ENCODE measurements around the gene PARD3. TPM values are rescaled to one million over a fixed set of nuclear protein-coding genes. Genes with fewer than 3 reads are reported as not detected.
"Not testable (repeated sequence)": the region's sequence is repeated elsewhere in the genome, so short reads cannot be mapped to it uniquely, and the experiment has no call there.

The PARD3 gene
- total RNA-seq, 1 donor from 2014 or later, result 37.5 TPM

GRCh38 chr10:34649385-34649784 is 165.7 kb downstream of the PARD3 start:
- Histone ChIP-seq H3K36me3 (no peaks in the 10 kb centered on the region), H3K4me1 (no peaks in the 10 kb centered on the region), H3K9me3 (no peaks in the 10 kb centered on the region), H3K27ac (no peak overlapping the region), H3K27me3 (no peaks in the 10 kb centered on the region), H3K4me3 (no peak overlapping the region)
- DNase-seq (ENCODE audit: low spot score in 2 of 2), result no peak
- intact Hi-C loops (cut with DNase I), result no loop called here
- TF ChIP-seq CTCF (IDR thresholded peaks at IDR 0.05), result no peak

- H3K27ac ChIP-seq, result no peak overlapping the region
- no peaks in the 10 kb centered on the region for H3K9me3 ChIP-seq
- no peaks in the 10 kb centered on the region for H3K36me3 ChIP-seq
- no peaks in the 10 kb centered on the region for H3K4me1 ChIP-seq
- H3K4me3 ChIP-seq, result no peak overlapping the region
- intact Hi-C loops (cut with DNase I), result no loop called here
- no peaks in the 10 kb centered on the region for H3K27me3 ChIP-seq
- TF ChIP-seq CTCF (IDR thresholded peaks at IDR 0.05), result no peak
- no peak for DNase-seq (ENCODE audit: low spot score in 2 of 2)
These were observed 166.2 kb downstream of the PARD3 start for GRCh38 chr10:34648919-34649318.

GRCh38 chr10:34647875-34648865 is 166.9 kb downstream of the PARD3 start:
- Histone ChIP-seq H3K4me3 (no peak overlapping the region), H3K4me1 (no peaks in the 10 kb centered on the region), H3K9me3 (no peaks in the 10 kb centered on the region), H3K27ac (no peak overlapping the region), H3K27me3 (no peaks in the 10 kb centered on the region), H3K36me3 (no peaks in the 10 kb centered on the region)
- no peak for DNase-seq (ENCODE audit: low spot score in 2 of 2)
- intact Hi-C loops (cut with DNase I), result no loop called here
- TF ChIP-seq CTCF (IDR thresholded peaks at IDR 0.05), result no peak

GRCh38 chr10:34647160-34647559 is 167.9 kb downstream of the PARD3 start:
- Histone ChIP-seq H3K27ac (no peak overlapping the region), H3K27me3 (no peaks in the 10 kb centered on the region), H3K36me3 (no peaks in the 10 kb centered on the region), H3K4me1 (no peaks in the 10 kb centered on the region), H3K9me3 (no peaks in the 10 kb centered on the region), H3K4me3 (no peak overlapping the region)
- intact Hi-C loops (cut with DNase I), result no loop called here
- TF ChIP-seq CTCF (IDR thresholded peaks at IDR 0.05), result no peak
- DNase-seq (ENCODE audit: low spot score in 2 of 2), result no peak

- intact Hi-C loops (cut with DNase I), result no loop called here
- TF ChIP-seq CTCF (IDR thresholded peaks at IDR 0.05), result no peak
- Histone ChIP-seq H3K27me3 (no peaks in the 10 kb centered on the region), H3K27ac (no peak overlapping the region), H3K4me1 (no peaks in the 10 kb centered on the region), H3K36me3 (no peaks in the 10 kb centered on the region), H3K9me3 (no peaks in the 10 kb centered on the region), H3K4me3 (no peak overlapping the region)
- DNase-seq (ENCODE audit: low spot score in 2 of 2), result no peak
These were observed 168.8 kb downstream of the PARD3 start for GRCh38 chr10:34646331-34646730.

- H3K36me3 ChIP-seq; H3K9me3 ChIP-seq; H3K4me1 ChIP-seq; DNase-seq (ENCODE audit: low spot score in 2 of 2); intact Hi-C loops (cut with DNase I); H3K27ac ChIP-seq; H3K27me3 ChIP-seq; H3K4me3 ChIP-seq: not testable (repeated sequence)
These were observed 170.3 kb downstream of the PARD3 start for GRCh38 chr10:34644815-34645214.
